K562 (cell line): ENCODE measurements around the gene RAB5A. TPM values are rescaled to one million over a fixed set of nuclear protein-coding genes. Genes with fewer than 3 reads are reported as not detected.

Experiments used
- CTCFL ChIP-seq: IDR thresholded peaks from 2 replicates; pipeline ENCODE4 v1.6.1; 2011; ENCODE audit warnings: borderline replicate concordance, low read depth, mild to moderate bottlenecking, moderate library complexity, low read length; ENCODE audit not compliant: insufficient read depth, poor library complexity, severe bottlenecking
- HMGN3 ChIP-seq: IDR thresholded peaks from 2 replicates; pipeline ENCODE4 v1.6.1; 2011; ENCODE audit warnings: borderline replicate concordance, low read depth, mild to moderate bottlenecking, mixed read lengths, low read length; ENCODE audit not compliant: insufficient read length; ENCODE audit errors: extremely low read depth
- KHSRP ChIP-seq: fragments of 450-650 bp; IDR thresholded peaks from 2 replicates; pipeline ENCODE4 v1.6.1; 2017
- MCM2 ChIP-seq: fragments of 450-650 bp; IDR thresholded peaks from 2 replicates; pipeline ENCODE4 v1.6.1; 2017; ENCODE audit warnings: low read depth, mild to moderate bottlenecking
- NFATC3 ChIP-seq: fragments of 450-650 bp; IDR thresholded peaks from 2 replicates; pipeline ENCODE4 v1.6.1; 2017; ENCODE audit warnings: mild to moderate bottlenecking
- NFIC ChIP-seq: fragments of 450-650 bp; IDR thresholded peaks from 2 replicates; pipeline ENCODE4 v1.6.1; 2017; ENCODE audit warnings: mild to moderate bottlenecking, inconsistent platforms
- PBX2 ChIP-seq, 2 experiments: IDR thresholded peaks in 1 of 2; conservative IDR thresholded peaks in 1 of 2; 2 replicates each; pipeline ENCODE4 v1.6.1; 2016; ENCODE audit warnings: low read depth in 2 of 2, mild to moderate bottlenecking in 1 of 2, missing compliant biosample characterization in 1 of 2, missing genetic modification characterization in 1 of 2, moderate library complexity in 1 of 2
- RFX5 ChIP-seq: IDR thresholded peaks from 2 replicates; pipeline ENCODE4 v1.6.1; 2011; ENCODE audit warnings: low read depth, mild to moderate bottlenecking, improper control_type of control experiment, low read length
- SIRT6 ChIP-seq: IDR thresholded peaks from one replicate; pipeline ENCODE4 v1.6.1; 2012; ENCODE audit warnings: low read depth, mild to moderate bottlenecking, control low read depth, inconsistent platforms, low read length, moderate library complexity
- SP2 ChIP-seq: IDR thresholded peaks from 2 replicates; pipeline ENCODE4 v1.6.1; 2011; ENCODE audit warnings: mild to moderate bottlenecking, low read depth, low read length, moderate library complexity; ENCODE audit not compliant: poor library complexity, severe bottlenecking; ENCODE audit errors: extremely low read depth
- TSC22D4 ChIP-seq: fragments of 450-650 bp; IDR thresholded peaks from 2 replicates; pipeline ENCODE4 v1.6.1; 2016; ENCODE audit warnings: missing genetic modification characterization, missing biosample characterization, control low read depth
- ZNF224 ChIP-seq: sonication (generic); formaldehyde crosslinking; IDR thresholded peaks from 2 replicates; pipeline ENCODE4 v1.8.0; 2022; ENCODE audit warnings: mild to moderate bottlenecking, missing genetic modification reagents
- ZNF277 ChIP-seq: fragments of 250-450 bp; sonication (Bioruptor Pico); IDR thresholded peaks from 2 replicates; pipeline ENCODE4 v1.8.0; 2022; ENCODE audit warnings: inconsistent platforms, mild to moderate bottlenecking, moderate library complexity, borderline replicate concordance
- ZNF511 ChIP-seq: sonication (generic); formaldehyde crosslinking; IDR thresholded peaks from 2 replicates; pipeline ENCODE4 v1.8.0; 2022; ENCODE audit warnings: mild to moderate bottlenecking, missing genetic modification reagents
- ZNF561 ChIP-seq: fragments of 450-650 bp; formaldehyde crosslinking; conservative IDR thresholded peaks from 2 replicates; pipeline ENCODE4 v1.4.0; 2020; ENCODE audit warnings: mild to moderate bottlenecking, moderate library complexity
- ZNF668 ChIP-seq: fragments of 250-450 bp; sonication (Bioruptor Pico); IDR thresholded peaks from 2 replicates; pipeline ENCODE4 v1.8.0; 2022; ENCODE audit warnings: mild to moderate bottlenecking, inconsistent platforms
- polyA plus RNA-seq, 8 experiments: library from polyadenylated mRNA; depleted of rRNA in 4 of 8; stranded (reverse) in 5 of 8; unstranded in 3 of 8; fragments of >200 nt; fragmentation: Nextera tagmentation in 2 of 8; fragmentation: Illumina TruSeq in 1 of 8; extraction: Ambion mirVana in 2 of 8; extraction: Trizol in 1 of 8; gene quantifications; 2 replicates each; pipeline versions ENCODE4 v1.2.1 to v1.2.3, GENCODE V29; 2011 to 2014; ENCODE audit warnings: inconsistent platforms in 1 of 8, missing spikeins in 1 of 8
- total RNA-seq, 7 experiments: library from RNA; depleted of rRNA in 6 of 7; stranded (reverse); fragments of >200 nt in 6 of 7; fragmentation: Illumina TruSeq in 2 of 7; extraction: Trizol in 2 of 7; gene quantifications; 2 replicates each; pipeline versions ENCODE4 v1.2.1 to v1.2.3, GENCODE V29; 2011 to 2021; ENCODE audit warnings: low replicate concordance in 1 of 7
- TF ChIP-seq, protein P1 (sequence below), 2 experiments: IDR thresholded peaks; 2 replicates each; pipeline ENCODE4 v1.6.1; 2012; ENCODE audit warnings: improper control_type of control experiment in 2 of 2, low read depth in 2 of 2, low read length in 2 of 2, borderline replicate concordance in 1 of 2

RAB5A gene
- total and polyA plus RNA-seq, 9 of the 15 experiments (the other 6 are each of a cell fraction or from before 2014, with no cell fraction given) = 28.3 to 64.2 (median 49.0) TPM

DNA sequence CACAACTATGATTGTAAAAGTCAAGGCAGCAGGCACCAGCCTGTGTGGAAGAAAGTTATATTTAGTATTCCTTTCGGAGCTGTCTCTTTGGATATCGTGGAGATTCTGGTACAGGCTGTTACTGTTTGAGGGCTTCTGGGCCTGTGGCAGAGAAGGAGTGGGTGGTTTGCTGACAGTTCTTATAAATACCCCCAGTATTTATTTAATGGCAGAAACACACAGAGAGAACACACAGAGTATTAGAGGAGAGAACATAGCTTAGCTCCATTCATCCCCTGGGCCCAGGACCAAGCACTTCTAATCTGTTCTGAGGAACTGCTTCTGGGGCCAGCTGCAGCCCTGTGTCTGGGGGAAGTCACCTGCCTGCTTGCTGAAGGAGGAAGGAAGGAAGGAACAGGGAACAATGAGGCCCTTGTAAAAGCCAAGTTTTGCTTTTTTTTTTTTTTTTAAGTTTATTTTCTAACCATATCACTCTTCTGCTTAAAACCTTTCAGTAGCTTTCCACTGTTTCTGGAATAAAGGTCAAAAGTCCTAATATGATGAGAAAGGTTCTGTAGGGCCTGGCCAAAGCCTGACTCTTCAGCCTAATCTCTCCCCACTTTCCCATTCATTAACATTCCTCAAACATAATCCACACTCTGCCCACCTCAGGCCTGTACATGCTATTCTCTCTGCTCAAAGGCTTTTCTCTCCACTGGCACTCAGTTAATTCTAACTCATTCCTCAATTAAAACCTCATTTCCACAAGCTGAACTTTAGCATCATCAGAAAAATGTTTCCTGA, 76.9 kb downstream of the RAB5A start (continued):
- TF ChIP-seq, protein P1, sequence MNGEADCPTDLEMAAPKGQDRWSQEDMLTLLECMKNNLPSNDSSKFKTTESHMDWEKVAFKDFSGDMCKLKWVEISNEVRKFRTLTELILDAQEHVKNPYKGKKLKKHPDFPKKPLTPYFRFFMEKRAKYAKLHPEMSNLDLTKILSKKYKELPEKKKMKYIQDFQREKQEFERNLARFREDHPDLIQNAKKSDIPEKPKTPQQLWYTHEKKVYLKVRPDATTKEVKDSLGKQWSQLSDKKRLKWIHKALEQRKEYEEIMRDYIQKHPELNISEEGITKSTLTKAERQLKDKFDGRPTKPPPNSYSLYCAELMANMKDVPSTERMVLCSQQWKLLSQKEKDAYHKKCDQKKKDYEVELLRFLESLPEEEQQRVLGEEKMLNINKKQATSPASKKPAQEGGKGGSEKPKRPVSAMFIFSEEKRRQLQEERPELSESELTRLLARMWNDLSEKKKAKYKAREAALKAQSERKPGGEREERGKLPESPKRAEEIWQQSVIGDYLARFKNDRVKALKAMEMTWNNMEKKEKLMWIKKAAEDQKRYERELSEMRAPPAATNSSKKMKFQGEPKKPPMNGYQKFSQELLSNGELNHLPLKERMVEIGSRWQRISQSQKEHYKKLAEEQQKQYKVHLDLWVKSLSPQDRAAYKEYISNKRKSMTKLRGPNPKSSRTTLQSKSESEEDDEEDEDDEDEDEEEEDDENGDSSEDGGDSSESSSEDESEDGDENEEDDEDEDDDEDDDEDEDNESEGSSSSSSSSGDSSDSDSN (IDR thresholded peaks at IDR 0.05; ENCODE audit: borderline replicate concordance in 1 of 2, low read depth in 2 of 2, low read length in 2 of 2) = peak in 1 of 2 experiments; percentile 77; a peak in 1 of 4 replicates
- TF ChIP-seq RFX5 = no peak
- no peak for TF ChIP-seq SP2
- no peak for TF ChIP-seq HMGN3
- TF ChIP-seq SIRT6 = no peak
- no peak for TF ChIP-seq ZNF561
- no peak for TF ChIP-seq NFIC
- TF ChIP-seq ZNF668 = no peak
- no peak for TF ChIP-seq ZNF224
- TF ChIP-seq MCM2 = no peak
- no peak for TF ChIP-seq KHSRP
- TF ChIP-seq PBX2 (CRISPR knock-in tag; IDR thresholded peaks at IDR 0.05; ENCODE audit: low read depth) = no peak
- no peak for TF ChIP-seq PBX2 (tag; conservative IDR thresholded peaks at IDR 0.05; ENCODE audit: low read depth)
- TF ChIP-seq ZNF511 (CRISPR knock-in tag) = no peak
- 0 out of 2 replicates have a peak, but pooled peaks have one; percentile 62 for TF ChIP-seq NFATC3
- no peak for TF ChIP-seq CTCFL
- TF ChIP-seq ZNF277 (CRISPR knock-in tag) = no peak
- no peak for TF ChIP-seq TSC22D4
